Trophoblast cell (in vitro differentiated cells and primary cell): ENCODE results near the gene TRIM38.

ENCODE experiments used
- DNase-seq, 2 donors: peaks; one replicate each; pipeline ENCODE4 v3.0.0-alpha.2; 2016
- H2AFZ ChIP-seq: 2 replicates; pipeline ENCODE4 v1.6.1; 2013; ENCODE audit warnings: low read length, moderate library complexity, mild to moderate bottlenecking; ENCODE audit not compliant: insufficient read depth, poor library complexity
- H2AK5ac ChIP-seq: 2 replicates; pipeline ENCODE4 v1.6.1; 2013; ENCODE audit warnings: mild to moderate bottlenecking, low read length
- H2BK120ac ChIP-seq: 2 replicates; pipeline ENCODE4 v1.6.1; 2013; ENCODE audit warnings: low read length, mild to moderate bottlenecking, moderate library complexity; ENCODE audit not compliant: insufficient read depth, poor library complexity
- H2BK12ac ChIP-seq: 2 replicates; pipeline ENCODE4 v1.6.1; 2013; ENCODE audit warnings: mild to moderate bottlenecking, low read length, moderate library complexity
- H2BK5ac ChIP-seq: 2 replicates; pipeline ENCODE4 v1.6.1; 2013; ENCODE audit warnings: low read length, low read depth, moderate library complexity, mild to moderate bottlenecking; ENCODE audit not compliant: poor library complexity
- H3K14ac ChIP-seq: 2 replicates; pipeline ENCODE4 v1.6.1; 2013; ENCODE audit warnings: mild to moderate bottlenecking, low read length
- H3K18ac ChIP-seq: 2 replicates; pipeline ENCODE4 v1.6.1; 2013; ENCODE audit warnings: mild to moderate bottlenecking, low read length
- H3K23ac ChIP-seq: 2 replicates; pipeline ENCODE4 v1.6.1; 2013; ENCODE audit warnings: low read length
- H3K27ac ChIP-seq: 2 replicates; pipeline ENCODE4 v1.5.1; 2013; ENCODE audit warnings: low read depth, mild to moderate bottlenecking, inconsistent platforms, low read length, moderate library complexity
- H3K27me3 ChIP-seq: 2 replicates; pipeline ENCODE4 v1.6.1; 2013; ENCODE audit warnings: inconsistent platforms, mild to moderate bottlenecking, low read length, moderate library complexity; ENCODE audit not compliant: insufficient read depth
- H3K36me3 ChIP-seq, 2 experiments: 1 replicate in 1 of 2; 2 replicates in 1 of 2; pipeline ENCODE4 v1.6.1; 2013; ENCODE audit warnings: low read length in 2 of 2, mild to moderate bottlenecking in 2 of 2, moderate library complexity in 1 of 2; ENCODE audit not compliant: insufficient read depth in 2 of 2, control insufficient read depth in 1 of 2
- H3K4ac ChIP-seq: 2 replicates; pipeline ENCODE4 v1.6.1; 2013; ENCODE audit warnings: low read depth, mild to moderate bottlenecking, low read length, moderate library complexity
- H3K4me1 ChIP-seq, 2 experiments: 1 replicate in 1 of 2; 2 replicates in 1 of 2; pipeline ENCODE4 v1.6.1; 2013; ENCODE audit warnings: low read length in 2 of 2, mild to moderate bottlenecking in 2 of 2, moderate library complexity in 1 of 2; ENCODE audit not compliant: insufficient read depth in 2 of 2, control insufficient read depth in 1 of 2
- H3K4me2 ChIP-seq: 2 replicates; pipeline ENCODE4 v1.6.1; 2013; ENCODE audit warnings: inconsistent platforms, mild to moderate bottlenecking, low read length, moderate library complexity
- H3K4me3 ChIP-seq: 2 replicates; pipeline ENCODE4 v1.5.1; 2013; ENCODE audit warnings: mild to moderate bottlenecking, low read depth, low read length, inconsistent platforms
- H3K79me1 ChIP-seq: one replicate; pipeline ENCODE4 v1.6.1; 2013; ENCODE audit warnings: low read length
- H3K79me2 ChIP-seq: 2 replicates; pipeline ENCODE4 v1.6.1; 2013; ENCODE audit warnings: low read length, mild to moderate bottlenecking; ENCODE audit not compliant: control insufficient read depth, insufficient read depth, poor library complexity
- H3K9ac ChIP-seq: 2 replicates; pipeline ENCODE4 v1.6.1; 2013; ENCODE audit warnings: mild to moderate bottlenecking, low read length
- H3K9me3 ChIP-seq: 2 replicates; pipeline ENCODE4 v1.6.1; 2013; ENCODE audit warnings: low read depth, mild to moderate bottlenecking, control low read depth, inconsistent platforms, low read length; ENCODE audit not compliant: insufficient read depth
- H4K12ac ChIP-seq: 2 replicates; pipeline ENCODE4 v1.6.1; 2013; ENCODE audit warnings: low read depth, mild to moderate bottlenecking, low read length, moderate library complexity
- H4K8ac ChIP-seq: 2 replicates; pipeline ENCODE4 v1.6.1; 2013; ENCODE audit warnings: low read depth, mild to moderate bottlenecking, low read length, moderate library complexity
- H4K91ac ChIP-seq: one replicate; pipeline ENCODE4 v1.6.1; 2013; ENCODE audit warnings: low read depth, mild to moderate bottlenecking, low read length, moderate library complexity
- WGBS: extraction: QIAGEN DNeasy Blood & Tissue Kit; methylation state at CpG from one replicate; pipeline ENCODE4 v1.1.7; 2013; ENCODE audit warnings: missing lambda C conversion rate; ENCODE audit not compliant: insufficient read length, insufficient coverage; ENCODE audit errors: extremely low coverage; 5-methylcytosine and 5-hydroxymethylcytosine counted together

Gene TRIM38

GRCh38 chr6:26031151-26031594 is 68.6 kb downstream of the TRIM38 start:
- Histone ChIP-seq H4K8ac (no peak overlapping the region), H4K12ac (no peak overlapping the region), H4K91ac (no peak overlapping the region), H3K9me3 (no peaks in the 10 kb centered on the region), H3K4me2 (peak overlapping the region; percentile 68), H3K79me2 (peaks cover 3% of the 10 kb centered on the region), H3K27ac (peak overlapping the region; percentile 75), H3K36me3 (no peaks in the 10 kb centered on the region), H3K18ac (no peak overlapping the region), H3K23ac (no peak overlapping the region), H3K14ac (no peak overlapping the region), H3K4me1 (peaks cover 0 to 7% of the 10 kb centered on the region in 2 experiments), H3K9ac (peak overlapping the region; percentile 90), H2AFZ (no peak overlapping the region), H2AK5ac (no peak overlapping the region), H2BK120ac (no peak overlapping the region), H3K4ac (no peak overlapping the region), H2BK12ac (no peak overlapping the region), H2BK5ac (no peak overlapping the region), H3K79me1 (peaks cover 31% of the 10 kb centered on the region), H3K27me3 (no peaks in the 10 kb centered on the region), H3K4me3 (no peak overlapping the region)
- DNase-seq, result no peak
- no CpG with 5 or more reads among the region's 5 CpGs for WGBS

DNA sequence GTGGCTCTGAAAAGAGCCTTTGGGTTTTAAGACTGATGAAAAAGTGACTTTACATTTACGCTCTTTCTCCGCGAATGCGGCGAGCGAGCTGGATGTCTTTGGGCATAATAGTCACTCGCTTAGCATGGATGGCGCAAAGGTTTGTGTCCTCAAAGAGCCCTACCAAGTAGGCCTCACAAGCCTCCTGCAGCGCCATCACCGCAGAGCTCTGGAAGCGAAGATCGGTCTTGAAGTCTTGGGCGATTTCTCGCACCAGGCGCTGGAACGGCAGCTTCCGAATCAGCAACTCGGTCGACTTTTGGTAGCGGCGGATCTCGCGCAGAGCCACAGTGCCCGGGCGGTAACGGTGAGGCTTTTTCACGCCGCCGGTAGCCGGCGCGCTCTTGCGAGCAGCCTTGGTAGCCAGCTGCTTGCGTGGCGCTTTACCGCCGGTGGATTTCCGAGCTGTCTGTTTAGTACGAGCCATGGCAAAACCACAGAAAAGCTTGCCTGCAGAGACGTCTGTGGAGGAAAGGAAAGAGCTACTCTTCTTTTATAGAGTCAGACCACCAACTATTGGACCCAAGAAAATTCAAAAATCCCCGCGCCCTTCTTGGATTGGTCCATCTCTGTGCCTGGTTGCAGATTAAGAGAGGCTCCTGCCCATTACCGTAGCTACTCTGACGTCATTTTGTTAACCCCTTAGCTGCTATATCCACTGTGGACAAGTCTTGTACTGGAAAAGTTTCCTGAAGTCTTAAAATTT is 69.2 kb downstream of the TRIM38 start:
- H4K12ac ChIP-seq, result peak overlapping the region; percentile 90
- no peak overlapping the region for H2BK12ac ChIP-seq
- H3K9me3 ChIP-seq, result no peaks in the 10 kb centered on the region
- H3K4me2 ChIP-seq, result peak overlapping the region; percentile 68
- peak overlapping the region; percentile 64 for H3K14ac ChIP-seq
- no peaks in the 10 kb centered on the region for H3K36me3 ChIP-seq
- peak overlapping the region; percentile 54 for H3K4ac ChIP-seq
- H3K9ac ChIP-seq, result peak overlapping the region; percentile 90
- H3K23ac ChIP-seq, result no peak overlapping the region
- no peaks in the 10 kb centered on the region for H3K27me3 ChIP-seq
- H3K79me1 ChIP-seq, result peaks cover 29% of the 10 kb centered on the region
- peak overlapping the region; percentile 52 for H2AFZ ChIP-seq
- H4K91ac ChIP-seq, result no peak overlapping the region
- peak overlapping the region; percentile 44 for H2BK120ac ChIP-seq
- peak; percentile 80 to 95 for DNase-seq
- no peak overlapping the region for H2AK5ac ChIP-seq
- H3K79me2 ChIP-seq, result peaks cover 3% of the 10 kb centered on the region
- H3K18ac ChIP-seq, result peak overlapping the region; percentile 90
- peak overlapping the region; percentile 75 for H3K27ac ChIP-seq
- peak overlapping the region; percentile 80 for H3K4me3 ChIP-seq
- H4K8ac ChIP-seq, result peak overlapping the region; percentile 61
- H3K4me1 ChIP-seq, result peaks cover 0 to 7% of the 10 kb centered on the region in 2 experiments
- H2BK5ac ChIP-seq, result peak overlapping the region; percentile 68
- WGBS, result no CpG with 5 or more reads among the region's 44 CpGs

GRCh38 chr6:26032340-26033084 is 69.9 kb downstream of the TRIM38 start:
- WGBS, result no CpG with 5 or more reads among the region's 19 CpGs

GRCh38 chr6:26033085-26033940 is 70.7 kb downstream of the TRIM38 start:
- peaks cover 0 to 7% of the 10 kb centered on the region in 2 experiments for H3K4me1 ChIP-seq
- H4K91ac ChIP-seq, result peak overlapping the region; percentile 82
- WGBS, result no CpG with 5 or more reads among the region's 47 CpGs
- H3K23ac ChIP-seq, result no peak overlapping the region
- peak overlapping the region; percentile 68 for H3K4me2 ChIP-seq
- H3K79me2 ChIP-seq, result peaks cover 3% of the 10 kb centered on the region
- H3K36me3 ChIP-seq, result no peaks in the 10 kb centered on the region
- peak overlapping the region; percentile 85 for H3K27ac ChIP-seq
- H2AFZ ChIP-seq, result peak overlapping the region; percentile 47
- no peaks in the 10 kb centered on the region for H3K9me3 ChIP-seq
- H3K18ac ChIP-seq, result peak overlapping the region; percentile 80
- H3K4me3 ChIP-seq, result peak overlapping the region; percentile 68
- H3K27me3 ChIP-seq, result no peaks in the 10 kb centered on the region
- peak overlapping the region; percentile 71 for H4K8ac ChIP-seq
- peak overlapping the region; percentile 35 for H3K9ac ChIP-seq
- peak overlapping the region; percentile 54 for H2BK12ac ChIP-seq
- H2BK5ac ChIP-seq, result peak overlapping the region; percentile 93
- H2BK120ac ChIP-seq, result peak overlapping the region; percentile 52
- peak; percentile 82 to 97 for DNase-seq
- H2AK5ac ChIP-seq, result peak overlapping the region; percentile 53
- H3K79me1 ChIP-seq, result peaks cover 26% of the 10 kb centered on the region
- H3K14ac ChIP-seq, result peak overlapping the region; percentile 76
- peak overlapping the region; percentile 8 for H4K12ac ChIP-seq
- H3K4ac ChIP-seq, result peak overlapping the region; percentile 19

More at GRCh38 chr6:26032340-26033084, 69.9 kb downstream of the TRIM38 start:
- Histone ChIP-seq H3K9me3 (no peaks in the 10 kb centered on the region), H3K36me3 (no peaks in the 10 kb centered on the region), H3K23ac (no peak overlapping the region), H3K18ac (peak overlapping the region; percentile 83), H3K4me3 (peak overlapping the region; percentile 51), H3K4ac (no peak overlapping the region), H2AFZ (no peak overlapping the region), H3K27me3 (no peaks in the 10 kb centered on the region), H2BK120ac (peak overlapping the region; percentile 89), H2BK12ac (peak overlapping the region; percentile 79), H2BK5ac (peak overlapping the region; percentile 95), H3K9ac (peak overlapping the region; percentile 76), H3K27ac (peak overlapping the region; percentile 85), H4K12ac (no peak overlapping the region), H2AK5ac (no peak overlapping the region), H3K4me1 (peaks cover 0 to 7% of the 10 kb centered on the region in 2 experiments), H4K8ac (peak overlapping the region; percentile 67), H3K79me2 (peaks cover 3% of the 10 kb centered on the region), H4K91ac (peak overlapping the region; percentile 82), H3K79me1 (peaks cover 26% of the 10 kb centered on the region), H3K4me2 (peak overlapping the region; percentile 68), H3K14ac (peak overlapping the region; percentile 45)
- peak; percentile 47 to 77 for DNase-seq
